Fibroblast of lung (primary cell): ENCODE data around the gene SALL1. TPM values are rescaled to one million over a fixed set of nuclear protein-coding genes. Genes with fewer than 3 reads are reported as not detected.

Experiments used
- DNase-seq, 2 donors: peaks; one replicate each; pipeline versions ENCODE4 v3.0.0 to v3.0.0-alpha.2; 2010; ENCODE audit warnings: low read depth in 2 of 2
- H2AFZ ChIP-seq: 2 replicates; pipeline ENCODE4 v1.5.1; 2012; ENCODE audit warnings: low read length, control low read depth, inconsistent platforms
- H3K27ac ChIP-seq: 2 replicates; pipeline ENCODE4 v1.5.1; 2011; ENCODE audit warnings: low read length, control low read depth; ENCODE audit not compliant: insufficient read depth
- H3K27me3 ChIP-seq: 2 replicates; pipeline ENCODE4 v1.5.1; 2011; ENCODE audit warnings: mild to moderate bottlenecking, low read length; ENCODE audit not compliant: control insufficient read depth, insufficient read depth
- H3K36me3 ChIP-seq: 2 replicates; pipeline ENCODE4 v1.5.1; 2011; ENCODE audit warnings: low read length; ENCODE audit not compliant: control insufficient read depth, insufficient read depth
- H3K4me1 ChIP-seq: 2 replicates; pipeline ENCODE4 v1.5.1; 2011; ENCODE audit warnings: low read length; ENCODE audit not compliant: control insufficient read depth, insufficient read depth; ENCODE audit errors: extremely low read depth
- H3K4me2 ChIP-seq: 2 replicates; pipeline ENCODE4 v1.5.1; 2011; ENCODE audit warnings: low read length, control low read depth; ENCODE audit not compliant: insufficient read depth; ENCODE audit errors: extremely low read depth
- H3K4me3 ChIP-seq, 4 experiments: fragments of 200-600 bp in 1 of 4; sonication (generic) in 1 of 4; replicated peaks in 1 of 4; 2 replicates each; pipeline ENCODE4 v1.5.1; 2011 to 2016; ENCODE audit warnings: low read length in 4 of 4, low read depth in 3 of 4, mild to moderate bottlenecking in 3 of 4, control low read depth in 2 of 4, inconsistent platforms in 1 of 4, mixed read lengths in 1 of 4; ENCODE audit not compliant: insufficient read depth in 1 of 4; ENCODE audit errors: control extremely low read depth in 1 of 4
- H3K79me2 ChIP-seq: 2 replicates; pipeline ENCODE4 v1.5.1; 2012; ENCODE audit warnings: mild to moderate bottlenecking, low read length, inconsistent platforms; ENCODE audit not compliant: control insufficient read depth, insufficient read depth
- H3K9ac ChIP-seq: 2 replicates; pipeline ENCODE4 v1.5.1; 2011; ENCODE audit warnings: mild to moderate bottlenecking, low read length, control low read depth; ENCODE audit not compliant: insufficient read depth
- H3K9me3 ChIP-seq: 2 replicates; pipeline ENCODE4 v1.5.1; 2012; ENCODE audit warnings: low read depth, low read length; ENCODE audit not compliant: control insufficient read depth, insufficient read depth
- H4K20me1 ChIP-seq: 2 replicates; pipeline ENCODE4 v1.5.1; 2011; ENCODE audit warnings: low read length; ENCODE audit not compliant: control insufficient read depth, insufficient read depth; ENCODE audit errors: extremely low read depth
- CTCF ChIP-seq, 2 donors: IDR thresholded peaks in 1 of 2; conservative IDR thresholded peaks in 1 of 2; 1 replicate in 1 of 2; 2 replicates in 1 of 2; pipeline ENCODE4 v1.5.1; 2011 to 2012; ENCODE audit warnings: low read length in 2 of 2, control low read depth in 1 of 2, inconsistent platforms in 1 of 2, low read depth in 1 of 2, mild to moderate bottlenecking in 1 of 2
- EZH2 ChIP-seq: IDR thresholded peaks from 2 replicates; pipeline ENCODE4 v1.5.1; 2012; ENCODE audit warnings: low read length, control low read depth, mild to moderate bottlenecking; ENCODE audit errors: missing control alignments
- polyA plus RNA-seq, 2 donors: library from polyadenylated mRNA; depleted of rRNA in 1 of 2; stranded (reverse) in 1 of 2; unstranded in 1 of 2; fragments of >200 nt; gene quantifications; 2 replicates each; pipeline ENCODE4 v1.2.1, GENCODE V29; 2011 to 2012; ENCODE audit warnings: missing spikeins in 1 of 2
- total RNA-seq: library from RNA; depleted of rRNA; stranded (reverse); fragments of >200 nt; gene quantifications from 2 replicates; pipeline ENCODE4 v1.2.1, GENCODE V29; 2014

Gene SALL1
- total and polyA plus RNA-seq, 2 donors (not counting 1 experiment from before 2014, with no cell fraction given), result 0.10 to 0.17 TPM

GRCh38 chr16:51111759-51112158 is 39.3 kb downstream of the SALL1 start:
- H3K27ac ChIP-seq, result no peak overlapping the region
- no peaks in the 10 kb centered on the region for H3K79me2 ChIP-seq
- H3K9me3 ChIP-seq, result no peaks in the 10 kb centered on the region
- no peak for DNase-seq
- H4K20me1 ChIP-seq, result no peaks in the 10 kb centered on the region
- no peaks in the 10 kb centered on the region for H3K4me1 ChIP-seq
- no peak for TF ChIP-seq CTCF (conservative IDR thresholded peaks at IDR 0.05 in 1 of 2, IDR thresholded peaks at IDR 0.05 in 1 of 2; ENCODE audit: low read depth in 1 of 2, low read length in 2 of 2)
- no peak overlapping the region for H3K4me3 ChIP-seq
- no peaks in the 10 kb centered on the region for H3K36me3 ChIP-seq
- H2AFZ ChIP-seq, result no peak overlapping the region
- no peak overlapping the region for H3K4me2 ChIP-seq
- no peak overlapping the region for H3K9ac ChIP-seq
- H3K27me3 ChIP-seq, result no peaks in the 10 kb centered on the region

GRCh38 chr16:51110700-51111157 is 40.3 kb downstream of the SALL1 start:
- Histone ChIP-seq H3K4me2 (no peak overlapping the region), H3K9me3 (no peaks in the 10 kb centered on the region), H3K27ac (no peak overlapping the region), H3K4me3 (no peak overlapping the region), H3K36me3 (no peaks in the 10 kb centered on the region), H3K79me2 (no peaks in the 10 kb centered on the region), H3K27me3 (no peaks in the 10 kb centered on the region), H3K4me1 (no peaks in the 10 kb centered on the region), H4K20me1 (no peaks in the 10 kb centered on the region), H2AFZ (no peak overlapping the region), H3K9ac (no peak overlapping the region)
- TF ChIP-seq CTCF (conservative IDR thresholded peaks at IDR 0.05 in 1 of 2, IDR thresholded peaks at IDR 0.05 in 1 of 2; ENCODE audit: low read depth in 1 of 2, low read length in 2 of 2) (no peak), EZH2 (no peak)
- no peak for DNase-seq

GRCh38 chr16:51109173-51109572 is 41.9 kb downstream of the SALL1 start:
- DNase-seq, result no peak
- H3K4me2 ChIP-seq, result no peak overlapping the region
- no peak for TF ChIP-seq CTCF (conservative IDR thresholded peaks at IDR 0.05 in 1 of 2, IDR thresholded peaks at IDR 0.05 in 1 of 2; ENCODE audit: low read depth in 1 of 2, low read length in 2 of 2)
- no peak for TF ChIP-seq EZH2
- no peak overlapping the region for H2AFZ ChIP-seq
- no peaks in the 10 kb centered on the region for H4K20me1 ChIP-seq
- H3K36me3 ChIP-seq, result no peaks in the 10 kb centered on the region
- H3K9ac ChIP-seq, result no peak overlapping the region
- H3K4me3 ChIP-seq, result no peak overlapping the region
- no peaks in the 10 kb centered on the region for H3K4me1 ChIP-seq
- H3K27me3 ChIP-seq, result no peaks in the 10 kb centered on the region
- no peak overlapping the region for H3K27ac ChIP-seq
- no peaks in the 10 kb centered on the region for H3K9me3 ChIP-seq
- no peaks in the 10 kb centered on the region for H3K79me2 ChIP-seq
